ENCODE results near the gene OR14I1.
"Not testable (repeated sequence)": the region's sequence is repeated elsewhere in the genome, so short reads cannot be mapped to it uniquely, and the experiment has no call there.

DNA sequence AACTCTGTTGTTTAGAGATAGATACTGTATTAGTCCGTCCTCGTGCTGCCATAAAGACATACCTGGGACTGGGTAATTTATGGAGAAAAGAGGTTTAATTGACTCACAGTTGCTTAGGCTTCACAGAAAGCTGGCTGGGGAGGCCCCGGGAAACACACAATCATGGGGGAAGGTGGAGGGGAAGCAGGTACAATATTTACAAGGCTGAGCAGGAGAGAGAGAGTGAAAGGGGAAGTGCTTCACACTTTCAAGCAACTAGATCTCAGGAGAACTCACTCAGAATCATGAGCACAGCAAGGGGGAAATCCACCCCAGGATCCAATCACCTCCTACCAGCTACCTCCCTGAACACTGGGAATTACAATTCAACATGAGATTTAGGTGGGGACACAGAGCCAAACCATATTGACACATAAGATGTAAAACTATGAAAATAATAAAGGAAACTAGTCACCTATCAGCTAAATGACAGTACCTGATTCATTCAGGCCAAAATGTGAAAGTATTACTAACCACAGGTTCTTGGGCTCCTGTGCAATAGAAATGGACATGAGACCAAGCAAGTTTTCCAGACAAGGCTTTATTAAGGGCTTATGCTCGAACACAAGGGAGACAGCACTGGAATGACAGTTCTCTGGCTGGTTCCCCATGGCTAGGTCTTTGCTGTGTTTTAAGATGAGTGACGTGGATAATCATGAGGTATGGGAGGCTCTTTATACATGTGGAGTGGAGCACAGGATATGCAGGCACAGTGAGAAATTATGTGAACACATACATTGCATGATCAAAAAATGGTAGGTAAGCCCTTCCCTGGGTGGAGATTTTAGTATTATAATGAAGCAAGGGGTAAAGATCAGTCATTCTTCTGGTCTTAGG lies 38.9 kb downstream of the OR14I1 start:
- TF ChIP-seq CTCF, POLR2A (IDR thresholded peaks at IDR 0.05): not testable (repeated sequence)
